IPS DF 6.9 (cell line): ENCODE measurements around the gene NEURL1.

ENCODE experiments used
- DNase-seq: peaks from one replicate; pipeline ENCODE4 v3.0.0-alpha.2; 2013; ENCODE audit warnings: low read depth, low spot score
- H3K27ac ChIP-seq: one replicate; pipeline ENCODE4 v1.5.1; 2013; ENCODE audit warnings: low read length, control low read depth
- H3K27me3 ChIP-seq: 2 replicates; pipeline ENCODE4 v1.6.1; 2013; ENCODE audit warnings: mild to moderate bottlenecking, low read length; ENCODE audit not compliant: control insufficient read depth, insufficient read depth
- H3K36me3 ChIP-seq: 2 replicates; pipeline ENCODE4 v1.6.1; 2013; ENCODE audit warnings: low read length; ENCODE audit not compliant: control insufficient read depth, insufficient read depth
- H3K4me1 ChIP-seq: 2 replicates; pipeline ENCODE4 v1.6.1; 2013; ENCODE audit warnings: low read length; ENCODE audit not compliant: control insufficient read depth, insufficient read depth
- H3K4me3 ChIP-seq: 2 replicates; pipeline ENCODE4 v1.5.1; 2013; ENCODE audit warnings: mild to moderate bottlenecking, low read length
- H3K9me3 ChIP-seq: 2 replicates; pipeline ENCODE4 v1.6.1; 2013; ENCODE audit warnings: low read length, inconsistent platforms; ENCODE audit not compliant: control insufficient read depth, insufficient read depth
- WGBS: extraction: QIAGEN DNeasy Blood & Tissue Kit; methylation state at CpG from one replicate; pipeline ENCODE4 v1.1.7; 2013; ENCODE audit warnings: mixed read lengths, missing lambda C conversion rate; ENCODE audit not compliant: insufficient read length, insufficient coverage; 5-methylcytosine and 5-hydroxymethylcytosine counted together

Gene NEURL1

GRCh38 chr10:103547391-103547946, 54.0 kb downstream of the NEURL1 start:
- Histone ChIP-seq H3K4me1 (peaks cover 4% of the 10 kb centered on the region; the same call in 1 of the 2 replicates), H3K27ac (no peak overlapping the region), H3K36me3 (no peaks in the 10 kb centered on the region), H3K9me3 (no peaks in the 10 kb centered on the region), H3K4me3 (no peak overlapping the region), H3K27me3 (no peaks in the 10 kb centered on the region)
- no peak for DNase-seq
- WGBS: 100% methylated on average over 2 of the region's 10 CpGs

- H3K9me3 ChIP-seq: no peaks in the 10 kb centered on the region
- no peak for DNase-seq
- H3K4me3 ChIP-seq: no peak overlapping the region
- no peaks in the 10 kb centered on the region for H3K27me3 ChIP-seq
- no peak overlapping the region for H3K27ac ChIP-seq
- H3K36me3 ChIP-seq: no peaks in the 10 kb centered on the region
- H3K4me1 ChIP-seq: peaks cover 2% of the 10 kb centered on the region; the same call in 1 of the 2 replicates
- WGBS: no CpG with 5 or more reads among the region's 3 CpGs
Measured at GRCh38 chr10:103548006-103548405, 54.5 kb downstream of the NEURL1 start.

DNA sequence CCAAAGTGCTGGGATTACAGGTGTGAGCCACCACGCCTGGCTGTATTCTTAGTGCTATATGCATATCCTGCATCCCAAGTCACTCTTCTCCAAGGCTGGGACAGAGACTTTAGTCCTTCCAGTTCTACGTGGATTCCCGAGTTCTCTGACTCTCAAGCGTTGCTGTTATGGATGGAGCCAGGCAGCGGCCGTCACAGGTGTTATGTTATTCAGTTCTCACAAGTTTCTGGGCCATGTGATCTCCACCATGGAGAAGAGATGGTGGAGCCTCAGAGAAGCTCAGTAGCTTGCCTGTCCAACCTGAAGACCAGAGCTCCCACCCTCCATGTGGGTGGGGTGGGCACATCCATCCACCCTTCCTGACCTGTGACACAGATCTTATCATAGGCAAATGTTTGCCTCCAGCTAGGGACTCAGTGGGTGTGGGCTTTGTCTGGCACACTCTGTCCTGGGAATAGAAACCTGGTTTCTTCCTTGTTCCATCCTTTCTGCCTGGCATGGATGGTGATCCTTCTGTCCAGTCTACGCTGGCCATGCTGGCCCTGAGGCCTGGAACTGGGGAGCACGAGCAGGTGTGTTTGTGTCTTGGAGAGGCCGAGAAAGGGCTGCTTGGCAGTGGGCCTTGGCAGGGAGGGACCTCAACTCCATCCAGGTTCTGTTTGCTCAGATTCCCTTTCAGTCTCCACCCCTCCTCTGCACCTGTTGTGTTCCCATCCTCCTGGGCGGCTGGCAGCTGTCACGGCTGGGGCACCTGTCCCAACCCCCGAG, 55.3 kb downstream of the NEURL1 start:
- Histone ChIP-seq H3K36me3 (no peaks in the 10 kb centered on the region), H3K27ac (no peak overlapping the region), H3K9me3 (no peaks in the 10 kb centered on the region), H3K27me3 (no peaks in the 10 kb centered on the region), H3K4me3 (no peak overlapping the region), H3K4me1 (no peaks in the 10 kb centered on the region)
- no peak for DNase-seq
- WGBS: no CpG with 5 or more reads among the region's 12 CpGs

GRCh38 chr10:103549349-103549685, 55.8 kb downstream of the NEURL1 start:
- DNase-seq: no peak
- no peaks in the 10 kb centered on the region for H3K4me1 ChIP-seq
- no peaks in the 10 kb centered on the region for H3K9me3 ChIP-seq
- H3K36me3 ChIP-seq: no peaks in the 10 kb centered on the region
- H3K27me3 ChIP-seq: no peaks in the 10 kb centered on the region
- no CpG with 5 or more reads among the region's 3 CpGs for WGBS
- H3K27ac ChIP-seq: no peak overlapping the region
- no peak overlapping the region for H3K4me3 ChIP-seq

DNA sequence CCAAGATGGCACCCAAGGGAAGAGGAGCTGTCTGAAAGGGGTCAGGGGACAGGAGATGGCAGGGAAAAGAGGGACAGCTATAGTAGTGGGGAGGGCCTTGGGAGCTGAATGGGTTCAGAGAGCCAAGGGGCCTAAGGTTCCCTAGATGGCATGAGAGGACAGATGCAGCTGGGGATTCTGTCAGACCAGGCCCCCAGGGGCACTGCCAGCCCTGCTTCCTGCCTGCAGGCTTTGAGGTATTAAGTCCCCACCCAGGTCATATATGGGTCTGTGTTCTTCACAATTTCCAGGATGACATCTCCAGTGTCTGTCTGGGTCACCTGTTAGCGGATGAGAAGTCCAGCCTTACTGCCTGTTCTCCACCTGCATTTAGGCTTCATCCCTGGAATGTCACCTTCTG, 56.7 kb downstream of the NEURL1 start:
- Histone ChIP-seq H3K4me1 (no peaks in the 10 kb centered on the region), H3K27ac (no peak overlapping the region), H3K27me3 (no peaks in the 10 kb centered on the region), H3K4me3 (no peak overlapping the region), H3K9me3 (no peaks in the 10 kb centered on the region), H3K36me3 (no peaks in the 10 kb centered on the region)
- DNase-seq: no peak
- WGBS: no CpG with 5 or more reads among the region's 1 CpG

- WGBS: no CpG with 5 or more reads among the region's 10 CpGs
- Histone ChIP-seq H3K27me3 (0 out of 2 replicates have a peak, but pooled peaks cover 2% of the 10 kb centered on the region), H3K9me3 (no peaks in the 10 kb centered on the region), H3K4me1 (peaks cover 3% of the 10 kb centered on the region; the same call in 1 of the 2 replicates), H3K27ac (no peak overlapping the region), H3K36me3 (no peaks in the 10 kb centered on the region), H3K4me3 (no peak overlapping the region)
- no peak for DNase-seq
Measured at GRCh38 chr10:103551619-103552602, 58.4 kb downstream of the NEURL1 start.

GRCh38 chr10:103552856-103553742, 59.6 kb downstream of the NEURL1 start:
- Histone ChIP-seq H3K4me1 (peaks cover 3% of the 10 kb centered on the region; the same call in 1 of the 2 replicates), H3K27me3 (0 out of 2 replicates have a peak, but pooled peaks cover 2% of the 10 kb centered on the region)
- no CpG with 5 or more reads among the region's 20 CpGs for WGBS

GRCh38 chr10:103553743-103554487, 60.4 kb downstream of the NEURL1 start:
- Histone ChIP-seq H3K27ac (no peak overlapping the region), H3K27me3 (0 out of 2 replicates have a peak, but pooled peaks cover 2% of the 10 kb centered on the region), H3K4me1 (peaks cover 3% of the 10 kb centered on the region; the same call in 1 of the 2 replicates), H3K9me3 (no peaks in the 10 kb centered on the region), H3K4me3 (no peak overlapping the region), H3K36me3 (no peaks in the 10 kb centered on the region)
- no CpG with 5 or more reads among the region's 8 CpGs for WGBS
- no peak for DNase-seq

More at GRCh38 chr10:103552856-103553742, 59.6 kb downstream of the NEURL1 start:
- Histone ChIP-seq H3K9me3 (no peaks in the 10 kb centered on the region), H3K27ac (no peak overlapping the region), H3K36me3 (no peaks in the 10 kb centered on the region), H3K4me3 (no peak overlapping the region)
- no peak for DNase-seq
